OCI-LY7 (cell line): ENCODE measurements around the gene THOC1.

ENCODE experiments used
- EZH2phosphoT487 ChIP-seq: fragments of 200-600 bp; sonication (generic); IDR thresholded peaks from 2 replicates; pipeline ENCODE4 v1.6.1; 2018; ENCODE audit warnings: low read depth, borderline replicate concordance, mild to moderate bottlenecking, mixed run types, antibody characterized with exemption, low read length, moderate library complexity, mixed read lengths
- TF ChIP-seq, protein P1 (sequence below): fragments of 200-600 bp; sonication (generic); conservative IDR thresholded peaks from 2 replicates; pipeline ENCODE4 v1.5.1; 2014; ENCODE audit warnings: mild to moderate bottlenecking, antibody characterized with exemption, low read length, moderate library complexity, mixed read lengths

DNA sequence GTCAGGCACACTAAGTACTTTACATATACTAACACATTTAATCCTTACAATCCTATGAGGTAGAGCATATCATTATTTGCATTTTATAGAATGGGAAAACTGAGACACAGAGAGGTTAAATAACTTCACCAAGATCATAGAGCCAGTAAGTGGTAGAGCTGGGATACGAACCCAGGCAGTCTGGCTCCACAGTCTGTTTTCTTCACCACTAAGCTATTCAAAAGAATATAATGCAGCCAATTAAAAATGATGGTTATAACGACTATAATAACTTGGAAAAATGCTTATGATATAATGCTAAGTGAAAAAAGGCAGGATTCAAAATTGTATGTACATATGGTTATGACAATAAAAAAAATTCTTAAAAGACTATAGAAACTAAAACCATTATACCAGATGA, 7.3 kb downstream of the THOC1 start:
- TF ChIP-seq, protein P1, sequence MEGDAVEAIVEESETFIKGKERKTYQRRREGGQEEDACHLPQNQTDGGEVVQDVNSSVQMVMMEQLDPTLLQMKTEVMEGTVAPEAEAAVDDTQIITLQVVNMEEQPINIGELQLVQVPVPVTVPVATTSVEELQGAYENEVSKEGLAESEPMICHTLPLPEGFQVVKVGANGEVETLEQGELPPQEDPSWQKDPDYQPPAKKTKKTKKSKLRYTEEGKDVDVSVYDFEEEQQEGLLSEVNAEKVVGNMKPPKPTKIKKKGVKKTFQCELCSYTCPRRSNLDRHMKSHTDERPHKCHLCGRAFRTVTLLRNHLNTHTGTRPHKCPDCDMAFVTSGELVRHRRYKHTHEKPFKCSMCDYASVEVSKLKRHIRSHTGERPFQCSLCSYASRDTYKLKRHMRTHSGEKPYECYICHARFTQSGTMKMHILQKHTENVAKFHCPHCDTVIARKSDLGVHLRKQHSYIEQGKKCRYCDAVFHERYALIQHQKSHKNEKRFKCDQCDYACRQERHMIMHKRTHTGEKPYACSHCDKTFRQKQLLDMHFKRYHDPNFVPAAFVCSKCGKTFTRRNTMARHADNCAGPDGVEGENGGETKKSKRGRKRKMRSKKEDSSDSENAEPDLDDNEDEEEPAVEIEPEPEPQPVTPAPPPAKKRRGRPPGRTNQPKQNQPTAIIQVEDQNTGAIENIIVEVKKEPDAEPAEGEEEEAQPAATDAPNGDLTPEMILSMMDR, result no peak
- no peak for TF ChIP-seq EZH2phosphoT487
